HG03097 (cell line): ENCODE measurements around the gene TMPRSS15.

ENCODE experiments used
- ATAC-seq: cut with Tn5 transposase; IDR thresholded peaks from one replicate; pipeline ENCODE4 v1.9.1; 2021; ENCODE audit not compliant: unreplicated experiment, low FRiP score

The TMPRSS15 gene

GRCh38 chr21:18354947-18355346 lies 48.6 kb downstream of the TMPRSS15 start:
- ATAC-seq = no peak

- no peak for ATAC-seq
Observed at GRCh38 chr21:18350216-18350615, 53.4 kb downstream of the TMPRSS15 start.

- no peak for ATAC-seq
Observed at GRCh38 chr21:18349468-18349867, 54.1 kb downstream of the TMPRSS15 start.

GRCh38 chr21:18340387-18340942 lies 63.1 kb downstream of the TMPRSS15 start:
- no peak for ATAC-seq

- no peak for ATAC-seq
Observed at GRCh38 chr21:18335651-18336236, 67.8 kb downstream of the TMPRSS15 start.

- no peak for ATAC-seq
Observed at GRCh38 chr21:18334066-18334465, 69.5 kb downstream of the TMPRSS15 start.

GRCh38 chr21:18318156-18318555 lies 85.4 kb downstream of the TMPRSS15 start:
- no peak for ATAC-seq

GRCh38 chr21:18298228-18298627 lies 105.4 kb downstream of the TMPRSS15 start:
- no peak for ATAC-seq

- ATAC-seq = no peak
Observed at GRCh38 chr21:18294100-18294499, 109.5 kb downstream of the TMPRSS15 start.

GRCh38 chr21:18289876-18290275 lies 113.7 kb downstream of the TMPRSS15 start:
- no peak for ATAC-seq

GRCh38 chr21:18285379-18285778 lies 118.2 kb downstream of the TMPRSS15 start:
- no peak for ATAC-seq

- no peak for ATAC-seq
Observed at GRCh38 chr21:18275781-18276180, 127.8 kb downstream of the TMPRSS15 start.

GRCh38 chr21:18274370-18274769 lies 129.2 kb downstream of the TMPRSS15 start:
- no peak for ATAC-seq

- no peak for ATAC-seq
Observed at GRCh38 chr21:18273400-18273799, 130.2 kb downstream of the TMPRSS15 start.

- no peak for ATAC-seq
Observed at GRCh38 chr21:18269856-18270255, 133.7 kb downstream of the TMPRSS15 start.

GRCh38 chr21:18268906-18269305 lies 134.7 kb downstream of the TMPRSS15 start:
- no peak for ATAC-seq

GRCh38 chr21:18267496-18267895 lies 136.1 kb downstream of the TMPRSS15 start:
- no peak for ATAC-seq

GRCh38 chr21:18265944-18266343 lies 137.6 kb downstream of the TMPRSS15 start:
- ATAC-seq = no peak

GRCh38 chr21:18253799-18254198 lies 149.8 kb downstream of the TMPRSS15 start:
- no peak for ATAC-seq

GRCh38 chr21:18253221-18253620 lies 150.4 kb downstream of the TMPRSS15 start:
- no peak for ATAC-seq

GRCh38 chr21:18252680-18253079 lies 150.9 kb downstream of the TMPRSS15 start:
- ATAC-seq = no peak

GRCh38 chr21:18252256-18252655 lies 151.3 kb downstream of the TMPRSS15 start:
- no peak for ATAC-seq

- no peak for ATAC-seq
Observed at GRCh38 chr21:18251065-18251464, 152.5 kb downstream of the TMPRSS15 start.
